SK-N-MC (cell line): ENCODE data around the gene PLAAT4.

Source experiments
- EZH2 ChIP-seq: fragments of 200-600 bp; sonication (generic); IDR thresholded peaks from one replicate; pipeline ENCODE4 v1.6.1; 2017; ENCODE audit warnings: antibody characterized with exemption
- POLR2AphosphoS5 ChIP-seq: IDR thresholded peaks from 2 replicates; pipeline ENCODE4 v1.6.1; 2012; ENCODE audit warnings: mild to moderate bottlenecking, low read depth, low read length, borderline replicate concordance

DNA sequence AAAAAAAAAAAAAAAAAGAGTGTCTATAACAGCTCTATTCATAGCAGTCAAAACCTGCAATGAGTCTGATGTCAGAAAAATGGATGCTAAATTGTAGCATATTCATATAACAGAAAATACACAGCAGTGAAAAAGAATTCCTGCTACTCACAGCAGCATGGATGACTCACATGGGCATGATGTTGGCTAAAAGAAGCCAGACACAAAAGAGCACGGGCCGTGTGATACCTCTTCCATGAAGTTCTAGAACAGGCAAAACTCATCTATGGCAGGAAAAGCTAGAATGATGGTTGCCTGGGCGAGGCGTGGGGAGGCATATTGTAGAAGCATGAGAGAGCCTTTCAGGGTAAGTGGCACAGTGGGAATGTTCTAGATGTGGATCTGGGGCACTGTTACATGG is 58.7 kb downstream of the PLAAT4 start:
- TF ChIP-seq POLR2AphosphoS5, result no peak
- TF ChIP-seq EZH2, result no peak
